GM12873 (cell line): ENCODE results near the gene FNDC5.

Experiments
- TF ChIP-seq, protein P1 (sequence below): IDR thresholded peaks from 2 replicates; pipeline ENCODE4 v1.5.1; 2012; ENCODE audit warnings: low read depth, mild to moderate bottlenecking, moderate library complexity, low read length, control low read depth; ENCODE audit not compliant: insufficient read depth; ENCODE audit errors: missing control alignments

FNDC5 gene

DNA sequence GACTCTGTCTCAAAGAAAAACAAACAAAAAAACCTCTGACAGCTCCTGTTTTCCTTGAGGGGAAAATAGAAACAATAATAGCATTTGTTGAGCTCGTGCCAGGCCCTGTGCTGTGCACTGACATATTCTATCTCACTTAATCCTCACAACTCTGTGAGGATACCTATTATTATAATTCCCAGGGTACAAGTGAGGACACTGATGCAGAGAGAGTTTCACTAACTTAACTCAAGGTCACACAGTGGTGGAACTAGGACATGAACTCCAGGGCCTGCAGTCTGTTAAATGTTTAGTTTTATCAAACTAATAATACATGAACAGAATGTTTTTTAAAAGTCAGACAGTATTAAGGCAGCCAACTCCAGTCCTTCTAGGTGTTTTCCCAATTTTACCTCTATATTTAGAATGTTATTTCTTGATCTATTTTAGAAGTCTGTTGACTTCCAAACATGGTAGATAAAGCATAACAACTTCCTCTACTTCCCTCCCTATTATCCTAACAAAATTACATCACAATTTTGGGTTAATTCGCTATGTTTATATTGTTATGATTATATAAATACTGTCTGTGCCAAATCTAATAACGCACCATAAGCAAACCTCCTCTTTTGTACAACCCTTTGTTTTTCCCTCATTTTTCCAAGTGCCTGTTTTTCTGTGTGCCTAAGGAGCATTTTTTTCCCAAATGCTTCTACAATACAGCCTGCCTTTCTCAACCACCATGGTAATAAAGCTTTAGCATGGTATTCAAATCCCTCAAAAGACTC is 4.9 kb downstream of the FNDC5 start:
- TF ChIP-seq, protein P1, sequence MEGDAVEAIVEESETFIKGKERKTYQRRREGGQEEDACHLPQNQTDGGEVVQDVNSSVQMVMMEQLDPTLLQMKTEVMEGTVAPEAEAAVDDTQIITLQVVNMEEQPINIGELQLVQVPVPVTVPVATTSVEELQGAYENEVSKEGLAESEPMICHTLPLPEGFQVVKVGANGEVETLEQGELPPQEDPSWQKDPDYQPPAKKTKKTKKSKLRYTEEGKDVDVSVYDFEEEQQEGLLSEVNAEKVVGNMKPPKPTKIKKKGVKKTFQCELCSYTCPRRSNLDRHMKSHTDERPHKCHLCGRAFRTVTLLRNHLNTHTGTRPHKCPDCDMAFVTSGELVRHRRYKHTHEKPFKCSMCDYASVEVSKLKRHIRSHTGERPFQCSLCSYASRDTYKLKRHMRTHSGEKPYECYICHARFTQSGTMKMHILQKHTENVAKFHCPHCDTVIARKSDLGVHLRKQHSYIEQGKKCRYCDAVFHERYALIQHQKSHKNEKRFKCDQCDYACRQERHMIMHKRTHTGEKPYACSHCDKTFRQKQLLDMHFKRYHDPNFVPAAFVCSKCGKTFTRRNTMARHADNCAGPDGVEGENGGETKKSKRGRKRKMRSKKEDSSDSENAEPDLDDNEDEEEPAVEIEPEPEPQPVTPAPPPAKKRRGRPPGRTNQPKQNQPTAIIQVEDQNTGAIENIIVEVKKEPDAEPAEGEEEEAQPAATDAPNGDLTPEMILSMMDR: no peak

DNA sequence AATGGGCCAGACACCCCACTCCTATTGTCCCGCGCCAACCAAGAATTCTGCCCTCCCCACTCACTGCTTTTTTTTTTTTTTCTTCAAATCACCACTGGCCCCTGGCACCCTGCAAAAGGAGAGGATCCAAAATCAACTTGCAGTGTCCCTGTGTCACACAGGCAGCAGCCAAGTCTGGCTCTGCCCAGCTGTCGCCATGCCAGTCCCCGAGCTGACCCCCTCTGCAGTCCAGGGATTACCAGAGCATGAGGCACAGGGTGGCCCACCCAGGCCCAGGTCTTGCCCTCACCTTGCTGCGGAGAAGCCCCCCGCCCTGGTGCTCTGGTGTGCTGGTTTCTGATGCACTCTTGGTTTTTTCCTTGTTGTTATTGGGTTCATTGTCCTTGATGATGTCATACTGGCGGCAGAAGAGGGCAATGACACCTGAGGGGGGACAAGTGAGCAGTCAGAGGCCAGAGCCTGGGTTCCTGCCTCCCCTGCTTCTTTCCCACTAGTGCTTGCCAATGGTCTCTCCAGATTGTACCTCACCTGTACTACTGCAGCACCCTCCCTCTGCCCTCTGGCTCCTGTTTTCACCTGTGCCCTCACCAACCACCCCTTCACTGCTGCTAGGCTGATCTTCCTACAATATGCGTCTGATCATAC is 6.2 kb downstream of the FNDC5 start:
- TF ChIP-seq, protein P1: no peak

DNA sequence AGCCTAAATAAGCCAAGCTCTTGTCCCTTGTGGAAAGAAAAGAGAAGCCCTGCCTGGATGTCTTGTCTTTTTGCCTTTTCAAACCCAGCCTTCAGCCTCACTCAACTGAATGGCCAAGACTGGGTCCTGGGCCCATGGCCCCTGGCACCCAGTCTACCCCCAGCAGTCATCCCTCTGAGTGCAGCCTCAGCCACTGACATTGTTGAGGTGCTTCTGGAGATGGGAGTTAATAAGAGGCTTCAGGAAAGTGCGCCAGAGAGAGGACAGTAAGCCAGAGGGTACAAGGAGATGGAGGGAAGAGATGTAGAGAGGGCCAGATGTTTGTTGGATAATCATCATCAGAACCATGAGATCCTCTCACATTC is 6.8 kb downstream of the FNDC5 start:
- TF ChIP-seq, protein P1: no peak

DNA sequence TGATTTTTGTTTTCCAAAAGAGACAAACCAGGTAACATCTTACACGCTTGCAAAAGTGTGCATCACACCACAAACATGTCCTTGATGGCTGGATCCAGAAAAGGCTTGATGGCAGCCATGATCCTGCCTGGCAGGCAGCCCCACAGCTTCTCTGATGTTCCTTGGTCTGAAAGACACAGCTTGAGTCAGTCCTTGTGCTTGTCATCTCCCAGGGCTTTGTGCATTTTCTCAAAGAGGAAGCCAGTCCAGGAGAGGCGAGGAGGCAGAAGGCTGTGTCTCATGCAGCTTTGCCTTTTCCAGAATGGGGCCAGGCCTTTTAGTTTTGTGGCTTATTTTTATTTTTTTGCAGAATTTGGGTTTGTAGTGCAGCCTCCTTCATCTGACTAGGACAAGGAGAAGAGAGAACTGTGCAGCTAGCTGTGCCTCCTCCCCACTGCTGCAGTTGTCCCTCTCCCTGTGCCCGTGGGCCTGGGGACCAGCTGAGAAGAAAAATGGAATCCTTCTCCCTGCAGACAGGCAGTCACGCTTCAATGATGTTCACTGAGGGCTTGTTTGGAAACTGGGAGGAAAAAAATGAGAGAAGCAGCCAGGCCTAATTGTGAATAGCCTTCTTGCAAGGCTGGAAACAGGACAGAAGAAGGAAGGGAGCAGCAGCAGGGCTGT is 7.4 kb downstream of the FNDC5 start:
- TF ChIP-seq, protein P1: no peak

DNA sequence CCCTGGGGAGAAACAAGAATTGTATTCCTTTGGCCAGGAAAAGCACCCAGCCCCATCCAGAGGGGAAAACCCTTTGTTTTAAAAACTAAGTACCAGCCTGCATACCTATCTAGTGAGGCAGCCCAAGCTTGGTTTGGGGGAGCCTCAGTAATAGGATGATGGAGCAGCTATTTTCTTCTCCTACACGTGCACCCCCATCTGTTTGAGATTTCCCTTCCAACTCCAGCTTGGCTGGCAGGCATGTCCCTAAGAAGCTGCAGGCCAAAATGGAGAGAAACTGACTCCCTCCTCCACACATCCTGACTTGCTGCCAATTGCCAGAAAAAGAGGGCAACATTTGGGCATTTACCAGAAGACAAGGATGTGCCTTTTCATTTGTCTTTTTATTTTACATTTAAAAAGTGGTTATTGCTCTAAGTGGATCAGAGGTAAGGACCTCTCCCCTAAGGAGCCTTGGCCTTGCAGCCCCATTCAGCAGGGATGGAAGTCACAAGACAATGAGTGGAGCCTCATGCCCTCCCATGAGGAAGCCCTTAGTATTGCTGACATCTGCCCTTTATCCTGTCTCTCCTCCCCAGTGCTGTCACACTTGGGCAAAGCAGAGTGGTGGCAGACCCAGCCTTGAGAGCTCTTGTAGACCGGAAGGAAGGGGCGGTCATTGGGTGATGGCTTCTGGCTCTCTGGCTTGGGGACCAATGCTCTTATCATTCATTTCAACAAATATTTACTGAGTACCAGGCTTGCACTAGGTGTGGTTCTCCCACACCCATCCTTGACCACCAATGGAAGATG is 8.6 kb downstream of the FNDC5 start:
- TF ChIP-seq, protein P1: no peak

DNA sequence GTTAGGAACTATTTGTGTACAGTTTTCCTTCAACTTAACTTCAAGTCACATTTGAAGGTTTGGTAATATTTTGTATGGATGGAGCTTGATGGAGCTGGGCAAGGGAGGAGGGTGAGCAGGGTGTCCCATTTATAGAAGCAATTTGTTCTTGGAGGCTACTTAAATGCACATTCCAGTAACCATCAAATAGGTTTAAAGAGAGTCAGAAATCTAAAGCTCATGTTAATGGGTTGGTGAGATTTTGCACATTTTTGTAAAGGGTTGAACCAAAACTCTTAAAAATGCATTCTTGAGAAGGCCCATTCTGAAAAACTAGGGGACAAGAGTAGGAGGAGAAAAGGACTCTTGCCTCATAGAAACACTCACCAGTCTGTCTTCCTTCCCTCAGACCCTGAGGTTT is 10.1 kb downstream of the FNDC5 start:
- TF ChIP-seq, protein P1: no peak
